GM12864 (cell line): ENCODE data around the gene USP7.

Experiments used
- DNase-seq: peaks from one replicate; pipeline ENCODE4 v3.0.0-alpha.2; 2011; ENCODE audit warnings: low read depth
- H3K4me3 ChIP-seq: 2 replicates; pipeline ENCODE4 v1.5.1; 2011; ENCODE audit warnings: mild to moderate bottlenecking, low read depth, low read length, control low read depth
- TF ChIP-seq, protein P1 (sequence below): IDR thresholded peaks from 2 replicates; pipeline ENCODE4 v1.5.1; 2011; ENCODE audit warnings: low read depth, mild to moderate bottlenecking, moderate library complexity, low read length, control low read depth, inconsistent platforms; ENCODE audit errors: missing control alignments

USP7 gene

DNA sequence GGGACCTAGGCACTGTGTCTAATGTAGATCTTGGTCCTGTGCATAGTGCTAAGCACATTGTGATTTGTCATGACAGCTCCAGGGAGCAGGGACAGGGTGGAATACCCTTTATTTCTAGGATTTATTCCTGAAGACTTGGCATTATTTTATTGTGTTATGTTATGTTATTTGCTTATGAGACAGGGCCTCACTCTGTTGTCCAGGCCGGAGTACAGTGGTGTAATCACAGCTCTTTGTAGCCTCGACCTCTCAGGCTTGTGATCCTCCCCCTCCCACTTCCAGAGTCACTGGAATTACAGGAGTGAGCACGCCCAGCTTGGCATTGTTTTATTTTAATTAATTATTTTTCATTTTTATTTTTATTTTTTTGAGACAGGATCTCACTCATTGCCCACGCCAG lies 40.5 kb upstream of the USP7 start:
- no peak overlapping the region for H3K4me3 ChIP-seq
- TF ChIP-seq, protein P1, sequence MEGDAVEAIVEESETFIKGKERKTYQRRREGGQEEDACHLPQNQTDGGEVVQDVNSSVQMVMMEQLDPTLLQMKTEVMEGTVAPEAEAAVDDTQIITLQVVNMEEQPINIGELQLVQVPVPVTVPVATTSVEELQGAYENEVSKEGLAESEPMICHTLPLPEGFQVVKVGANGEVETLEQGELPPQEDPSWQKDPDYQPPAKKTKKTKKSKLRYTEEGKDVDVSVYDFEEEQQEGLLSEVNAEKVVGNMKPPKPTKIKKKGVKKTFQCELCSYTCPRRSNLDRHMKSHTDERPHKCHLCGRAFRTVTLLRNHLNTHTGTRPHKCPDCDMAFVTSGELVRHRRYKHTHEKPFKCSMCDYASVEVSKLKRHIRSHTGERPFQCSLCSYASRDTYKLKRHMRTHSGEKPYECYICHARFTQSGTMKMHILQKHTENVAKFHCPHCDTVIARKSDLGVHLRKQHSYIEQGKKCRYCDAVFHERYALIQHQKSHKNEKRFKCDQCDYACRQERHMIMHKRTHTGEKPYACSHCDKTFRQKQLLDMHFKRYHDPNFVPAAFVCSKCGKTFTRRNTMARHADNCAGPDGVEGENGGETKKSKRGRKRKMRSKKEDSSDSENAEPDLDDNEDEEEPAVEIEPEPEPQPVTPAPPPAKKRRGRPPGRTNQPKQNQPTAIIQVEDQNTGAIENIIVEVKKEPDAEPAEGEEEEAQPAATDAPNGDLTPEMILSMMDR: no peak
- DNase-seq: no peak

DNA sequence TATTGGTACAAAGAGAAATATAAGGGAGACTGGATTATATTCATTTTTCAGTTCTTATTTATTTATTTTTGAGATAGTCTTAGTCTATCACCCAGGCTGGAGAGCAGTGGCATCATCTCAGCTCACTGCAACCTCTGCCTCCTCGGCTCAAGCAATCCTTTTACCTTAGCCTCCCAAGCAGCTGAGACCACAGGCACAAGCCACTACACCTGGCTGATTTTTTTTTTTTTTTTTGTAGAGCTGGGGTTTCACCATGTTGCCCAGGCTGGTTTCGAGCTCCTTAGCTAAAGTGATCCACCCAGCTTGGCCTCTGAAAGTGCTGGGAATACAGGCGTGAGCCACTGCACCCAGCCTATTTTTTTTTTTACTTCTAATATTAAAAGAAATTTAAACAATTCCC lies 40.1 kb upstream of the USP7 start:
- DNase-seq: no peak
- no peak overlapping the region for H3K4me3 ChIP-seq
- TF ChIP-seq, protein P1: no peak

- no peak for DNase-seq
- no peak overlapping the region for H3K4me3 ChIP-seq
Observed at GRCh38 chr16:9003322-9003721, 39.6 kb upstream of the USP7 start.

GRCh38 chr16:9002042-9002441 lies 38.3 kb upstream of the USP7 start:
- DNase-seq: no peak
- H3K4me3 ChIP-seq: no peak overlapping the region
- TF ChIP-seq, protein P1: no peak

More at GRCh38 chr16:9003322-9003721, 39.6 kb upstream of the USP7 start:
- TF ChIP-seq, protein P1: no peak

DNA sequence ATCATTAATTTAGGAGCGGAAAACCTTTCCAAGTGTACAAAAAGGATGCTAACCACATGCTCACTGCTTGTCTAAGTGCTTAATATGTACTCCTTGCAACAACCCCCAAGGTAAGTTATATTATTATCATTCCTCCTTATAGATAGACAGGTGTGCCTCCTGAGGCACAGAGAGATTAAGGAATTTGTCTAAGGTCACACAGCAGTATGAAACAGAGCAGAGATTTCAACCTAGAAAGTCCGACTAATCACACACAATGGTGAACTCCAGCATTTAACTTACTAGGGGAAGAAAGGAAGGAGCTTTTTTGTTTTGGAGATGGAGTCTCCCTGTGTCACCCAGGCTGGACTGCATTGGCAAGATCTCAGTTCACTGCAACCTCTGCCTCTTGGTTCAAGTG lies 37.0 kb upstream of the USP7 start:
- no peak for DNase-seq
- H3K4me3 ChIP-seq: no peak overlapping the region
- TF ChIP-seq, protein P1: no peak

DNA sequence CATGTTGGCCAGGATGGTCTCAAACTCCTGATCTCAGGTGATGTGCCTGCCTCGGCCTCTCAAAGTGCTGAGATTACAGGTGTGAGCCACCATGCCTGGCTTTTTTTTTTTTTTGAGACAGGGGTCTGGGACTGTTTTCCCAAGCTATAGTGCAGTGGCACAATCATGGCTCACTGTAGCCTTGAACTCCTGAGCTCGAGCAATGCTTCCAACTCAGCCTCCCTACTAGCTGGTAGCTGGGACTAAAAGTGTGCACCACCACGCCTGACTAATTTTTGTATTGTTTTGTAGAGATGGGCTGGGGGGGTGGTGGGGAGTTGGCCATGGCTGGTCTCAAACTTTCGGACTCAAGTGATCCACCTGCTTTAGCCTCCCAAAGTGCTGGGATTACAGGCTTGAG lies 36.1 kb upstream of the USP7 start:
- TF ChIP-seq, protein P1: no peak
- H3K4me3 ChIP-seq: no peak overlapping the region
- DNase-seq: no peak

DNA sequence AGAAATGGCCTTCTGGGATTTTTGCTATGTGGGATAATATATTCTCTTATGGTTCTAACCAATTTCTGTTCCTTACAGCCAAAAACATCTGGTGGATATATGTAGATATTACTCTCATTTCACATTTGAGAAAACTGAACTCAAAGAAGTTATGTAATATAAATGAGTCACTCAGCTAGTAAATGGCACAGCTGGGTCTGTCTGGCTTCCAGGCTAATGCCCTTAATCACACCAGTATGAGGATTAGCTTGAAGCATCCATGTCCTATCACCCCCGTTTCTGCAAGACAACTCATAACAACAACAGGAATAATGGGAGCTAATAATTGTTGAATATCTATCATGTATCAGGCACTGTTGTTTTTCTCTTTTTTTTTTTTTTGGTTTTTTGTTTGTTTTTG lies 34.4 kb upstream of the USP7 start:
- H3K4me3 ChIP-seq: no peak overlapping the region
- no peak for DNase-seq
- TF ChIP-seq, protein P1: no peak
